Panc1 (cell line): ENCODE measurements around the gene PDK2. TPM values are rescaled to one million over a fixed set of nuclear protein-coding genes. Genes with fewer than 3 reads are reported as not detected.

Experiments used
- ATAC-seq: fragments of 200-7000 bp; cut with Tn5 transposase; 2 replicates; pipeline ENCODE4 v1.9.1; 2020; ENCODE audit warnings: mild to moderate bottlenecking, moderate library complexity
- BruUV-seq: library from RNA; stranded (reverse); fragments of 400-500 nt; replicated peaks from 2 replicates; lab custom pipeline; 2021; lab: Mats Ljungman, UMichigan
- CTCF ChIA-PET: fragments of 300-600 bp; sonication (Branson Sonifier 250); formaldehyde crosslinking; loops from one replicate; lab custom pipeline; 2022; ENCODE audit warnings: antibody characterized with exemption; lab: Charles Lee
- POLR2A ChIA-PET: fragments of 300-600 bp; sonication (Branson Sonifier 250); formaldehyde crosslinking; loops from one replicate; lab custom pipeline; 2022; ENCODE audit warnings: antibody characterized with exemption; lab: Charles Lee
- DNase-seq: peaks from one replicate; pipeline ENCODE4 v3.0.0-alpha.2; 2010; ENCODE audit warnings: low read depth, low spot score
- H3K27ac ChIP-seq: 2 replicates; pipeline ENCODE4 v1.5.1; 2011; ENCODE audit warnings: mild to moderate bottlenecking, low read length, inconsistent platforms
- H3K27me3 ChIP-seq: fragments of 200-500 bp; sonication (Bioruptor generic); 2 replicates; pipeline ENCODE4 v1.6.0; 2014; ENCODE audit warnings: low read length, inconsistent platforms; ENCODE audit not compliant: control insufficient read depth, insufficient read depth
- H3K36me3 ChIP-seq: fragments of 200-500 bp; sonication (Bioruptor generic); 2 replicates; pipeline ENCODE4 v1.5.1; 2014; ENCODE audit warnings: inconsistent platforms, mild to moderate bottlenecking, low read length, moderate library complexity; ENCODE audit not compliant: control insufficient read depth, insufficient read depth
- H3K4me1 ChIP-seq: 2 replicates; pipeline ENCODE4 v1.5.1; 2011; ENCODE audit warnings: inconsistent platforms, mild to moderate bottlenecking, low read length, moderate library complexity; ENCODE audit not compliant: control insufficient read depth, insufficient read depth
- H3K4me3 ChIP-seq, 2 experiments: 2 replicates each; pipeline ENCODE4 v1.5.1; 2011 to 2012; ENCODE audit warnings: low read depth in 2 of 2, low read length in 2 of 2, mild to moderate bottlenecking in 2 of 2, inconsistent platforms in 1 of 2, moderate library complexity in 1 of 2
- H3K9me3 ChIP-seq: fragments of 200-500 bp; sonication (Bioruptor generic); 2 replicates; pipeline ENCODE4 v1.5.1; 2014; ENCODE audit warnings: low read depth, mild to moderate bottlenecking, inconsistent platforms, low read length, moderate library complexity; ENCODE audit not compliant: control insufficient read depth, insufficient read depth
- POLR2AphosphoS5 ChIP-seq: IDR thresholded peaks from 2 replicates; pipeline ENCODE4 v1.6.1; 2012; ENCODE audit warnings: mild to moderate bottlenecking, low read depth, low read length, moderate library complexity
- SIN3A ChIP-seq: IDR thresholded peaks from 2 replicates; pipeline ENCODE4 v1.6.1; 2012; ENCODE audit warnings: low read depth, mild to moderate bottlenecking, low read length, moderate library complexity, borderline replicate concordance; ENCODE audit not compliant: insufficient read depth
- TCF7L2 ChIP-seq: IDR thresholded peaks from 2 replicates; pipeline ENCODE4 v1.6.1; 2011; ENCODE audit warnings: mild to moderate bottlenecking, low read depth, low read length, inconsistent platforms
- in situ Hi-C: cut with HindIII; loops from 2 replicates; pipeline ENCODE4 v1.10.0; 2016; ENCODE audit warnings: low sequenced_read_pairs, low pct_unique_long_range_greater_than_20kb
- intact Hi-C: fragments of 100-400 bp; cut with micrococcal nuclease; formaldehyde crosslinking; loops from one replicate; pipeline ENCODE4 v1.10.0; 2022; ENCODE audit not compliant: unreplicated experiment
- total RNA-seq: library from RNA; stranded (reverse); gene quantifications from one replicate; pipeline ENCODE4 v1.2.1, GENCODE V29; 2021; ENCODE audit not compliant: unreplicated experiment
- TF ChIP-seq, protein P1 (sequence below), 2 experiments: IDR thresholded peaks; 2 replicates each; pipeline ENCODE4 v1.6.1; 2011 to 2012; ENCODE audit warnings: low read depth in 2 of 2, control low read depth in 1 of 2, low read length in 1 of 2, mild to moderate bottlenecking in 1 of 2, moderate library complexity in 1 of 2; ENCODE audit not compliant: insufficient read depth in 1 of 2
- TF ChIP-seq, protein P2 (sequence below): fragments of 450-650 bp; IDR thresholded peaks from 2 replicates; pipeline ENCODE4 v1.5.1; 2017; ENCODE audit warnings: mild to moderate bottlenecking

PDK2 gene
- total RNA-seq, 1 experiment from 2014 or later = 46.0 TPM

DNA sequence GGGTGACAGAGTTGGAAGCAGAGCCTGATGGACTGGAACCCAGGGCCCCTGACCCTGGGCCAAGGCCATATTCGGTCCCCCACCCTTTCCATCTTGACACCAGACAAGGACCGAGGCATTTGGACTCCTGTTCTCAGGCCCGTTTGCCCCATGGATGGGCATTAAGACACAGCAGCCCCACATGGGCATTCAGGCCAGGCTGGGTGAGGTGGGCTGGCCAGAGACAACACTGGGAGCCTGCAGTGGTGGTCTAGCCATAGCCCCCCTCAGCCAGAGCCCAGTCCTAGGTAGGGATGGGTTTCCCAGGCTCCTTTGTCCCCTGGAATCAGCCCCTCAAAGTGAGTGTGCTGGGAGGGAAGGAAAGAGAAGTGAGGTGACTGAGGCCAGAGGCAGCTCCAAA, 1.6 kb downstream of the PDK2 start:
- no peak overlapping the region for H3K4me3 ChIP-seq
- H3K9me3 ChIP-seq = no peaks in the 10 kb centered on the region
- POLR2A ChIA-PET = no interaction called here
- H3K36me3 ChIP-seq = peaks cover 2% of the 10 kb centered on the region; the same call in 1 of the 2 replicates
- ATAC-seq (no peak), DNase-seq (no peak)
- no TSS peak for BruUV-seq
- in situ Hi-C loops = no loop called here
- no peak for TF ChIP-seq SIN3A
- TF ChIP-seq, protein P1, sequence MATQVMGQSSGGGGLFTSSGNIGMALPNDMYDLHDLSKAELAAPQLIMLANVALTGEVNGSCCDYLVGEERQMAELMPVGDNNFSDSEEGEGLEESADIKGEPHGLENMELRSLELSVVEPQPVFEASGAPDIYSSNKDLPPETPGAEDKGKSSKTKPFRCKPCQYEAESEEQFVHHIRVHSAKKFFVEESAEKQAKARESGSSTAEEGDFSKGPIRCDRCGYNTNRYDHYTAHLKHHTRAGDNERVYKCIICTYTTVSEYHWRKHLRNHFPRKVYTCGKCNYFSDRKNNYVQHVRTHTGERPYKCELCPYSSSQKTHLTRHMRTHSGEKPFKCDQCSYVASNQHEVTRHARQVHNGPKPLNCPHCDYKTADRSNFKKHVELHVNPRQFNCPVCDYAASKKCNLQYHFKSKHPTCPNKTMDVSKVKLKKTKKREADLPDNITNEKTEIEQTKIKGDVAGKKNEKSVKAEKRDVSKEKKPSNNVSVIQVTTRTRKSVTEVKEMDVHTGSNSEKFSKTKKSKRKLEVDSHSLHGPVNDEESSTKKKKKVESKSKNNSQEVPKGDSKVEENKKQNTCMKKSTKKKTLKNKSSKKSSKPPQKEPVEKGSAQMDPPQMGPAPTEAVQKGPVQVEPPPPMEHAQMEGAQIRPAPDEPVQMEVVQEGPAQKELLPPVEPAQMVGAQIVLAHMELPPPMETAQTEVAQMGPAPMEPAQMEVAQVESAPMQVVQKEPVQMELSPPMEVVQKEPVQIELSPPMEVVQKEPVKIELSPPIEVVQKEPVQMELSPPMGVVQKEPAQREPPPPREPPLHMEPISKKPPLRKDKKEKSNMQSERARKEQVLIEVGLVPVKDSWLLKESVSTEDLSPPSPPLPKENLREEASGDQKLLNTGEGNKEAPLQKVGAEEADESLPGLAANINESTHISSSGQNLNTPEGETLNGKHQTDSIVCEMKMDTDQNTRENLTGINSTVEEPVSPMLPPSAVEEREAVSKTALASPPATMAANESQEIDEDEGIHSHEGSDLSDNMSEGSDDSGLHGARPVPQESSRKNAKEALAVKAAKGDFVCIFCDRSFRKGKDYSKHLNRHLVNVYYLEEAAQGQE (IDR thresholded peaks at IDR 0.05; ENCODE audit: insufficient read depth in 1 of 2, low read depth in 2 of 2, low read length in 1 of 2) = no peak
- TF ChIP-seq, protein P2, sequence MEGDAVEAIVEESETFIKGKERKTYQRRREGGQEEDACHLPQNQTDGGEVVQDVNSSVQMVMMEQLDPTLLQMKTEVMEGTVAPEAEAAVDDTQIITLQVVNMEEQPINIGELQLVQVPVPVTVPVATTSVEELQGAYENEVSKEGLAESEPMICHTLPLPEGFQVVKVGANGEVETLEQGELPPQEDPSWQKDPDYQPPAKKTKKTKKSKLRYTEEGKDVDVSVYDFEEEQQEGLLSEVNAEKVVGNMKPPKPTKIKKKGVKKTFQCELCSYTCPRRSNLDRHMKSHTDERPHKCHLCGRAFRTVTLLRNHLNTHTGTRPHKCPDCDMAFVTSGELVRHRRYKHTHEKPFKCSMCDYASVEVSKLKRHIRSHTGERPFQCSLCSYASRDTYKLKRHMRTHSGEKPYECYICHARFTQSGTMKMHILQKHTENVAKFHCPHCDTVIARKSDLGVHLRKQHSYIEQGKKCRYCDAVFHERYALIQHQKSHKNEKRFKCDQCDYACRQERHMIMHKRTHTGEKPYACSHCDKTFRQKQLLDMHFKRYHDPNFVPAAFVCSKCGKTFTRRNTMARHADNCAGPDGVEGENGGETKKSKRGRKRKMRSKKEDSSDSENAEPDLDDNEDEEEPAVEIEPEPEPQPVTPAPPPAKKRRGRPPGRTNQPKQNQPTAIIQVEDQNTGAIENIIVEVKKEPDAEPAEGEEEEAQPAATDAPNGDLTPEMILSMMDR = no peak
- no peak for TF ChIP-seq POLR2AphosphoS5
- TF ChIP-seq TCF7L2 = no peak
- H3K4me1 ChIP-seq = peaks cover 39% of the 10 kb centered on the region
- no peak overlapping the region for H3K27ac ChIP-seq
- no peaks in the 10 kb centered on the region for H3K27me3 ChIP-seq
- CTCF ChIA-PET = no interaction called here
- intact Hi-C loops = no loop called here

DNA sequence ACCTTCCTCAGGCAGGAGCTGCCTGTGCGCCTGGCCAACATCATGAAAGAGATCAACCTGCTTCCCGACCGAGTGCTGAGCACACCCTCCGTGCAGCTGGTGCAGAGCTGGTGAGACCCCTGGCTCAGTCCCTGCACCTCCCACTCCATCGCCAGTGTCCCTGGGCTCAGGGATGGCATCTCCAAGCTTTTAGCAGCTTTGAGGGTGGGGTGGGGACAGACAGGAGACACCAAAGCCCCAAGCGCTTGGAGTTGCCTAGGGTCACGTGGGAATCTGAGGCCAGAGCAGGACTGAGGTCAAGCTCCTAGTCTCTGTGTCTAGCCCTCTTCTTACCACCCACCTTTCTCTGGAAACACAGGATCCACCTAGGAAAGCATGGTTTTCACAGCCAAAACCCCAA, 2.3 kb downstream of the PDK2 start:
- intact Hi-C loops (no loop called here), in situ Hi-C loops (no loop called here)
- Histone ChIP-seq H3K27me3 (no peaks in the 10 kb centered on the region), H3K27ac (no peak overlapping the region), H3K4me3 (no peak overlapping the region), H3K36me3 (peaks cover 2% of the 10 kb centered on the region; the same call in 1 of the 2 replicates), H3K4me1 (peaks cover 45% of the 10 kb centered on the region), H3K9me3 (no peaks in the 10 kb centered on the region)
- ChIA-PET CTCF (no interaction called here), POLR2A (no interaction called here)
- ATAC-seq (no peak), DNase-seq (no peak)
- no TSS peak for BruUV-seq
- TF ChIP-seq, protein P1 (IDR thresholded peaks at IDR 0.05; ENCODE audit: insufficient read depth in 1 of 2, low read depth in 2 of 2, low read length in 1 of 2) = no peak
- TF ChIP-seq, protein P2 = no peak
- TF ChIP-seq POLR2AphosphoS5 (no peak), TCF7L2 (no peak), SIN3A (no peak)
